Fibroblast of skin of abdomen (primary cell): ENCODE results near the gene CUL3. TPM values are rescaled to one million over a fixed set of nuclear protein-coding genes. Genes with fewer than 3 reads are reported as not detected.
"Not testable (repeated sequence)": the region's sequence is repeated elsewhere in the genome, so short reads cannot be mapped to it uniquely, and the experiment has no call there.

Experiments
- DNase-seq: peaks from one replicate; pipeline ENCODE4 v3.0.0-alpha.2; 2013
- polyA plus RNA-seq, 2 experiments: library from polyadenylated mRNA; unstranded; fragments of 120-200 nt; gene quantifications; one replicate each; pipeline ENCODE4 v1.2.1, GENCODE V29; 2013; ENCODE audit not compliant: insufficient read length in 2 of 2

The CUL3 gene
- 75.4 TPM for polyA plus RNA-seq (2013, experiment 1 of 2; ENCODE audit: insufficient read length)
- polyA plus RNA-seq (2013, experiment 2 of 2; ENCODE audit: insufficient read length): 75.1 TPM

DNA sequence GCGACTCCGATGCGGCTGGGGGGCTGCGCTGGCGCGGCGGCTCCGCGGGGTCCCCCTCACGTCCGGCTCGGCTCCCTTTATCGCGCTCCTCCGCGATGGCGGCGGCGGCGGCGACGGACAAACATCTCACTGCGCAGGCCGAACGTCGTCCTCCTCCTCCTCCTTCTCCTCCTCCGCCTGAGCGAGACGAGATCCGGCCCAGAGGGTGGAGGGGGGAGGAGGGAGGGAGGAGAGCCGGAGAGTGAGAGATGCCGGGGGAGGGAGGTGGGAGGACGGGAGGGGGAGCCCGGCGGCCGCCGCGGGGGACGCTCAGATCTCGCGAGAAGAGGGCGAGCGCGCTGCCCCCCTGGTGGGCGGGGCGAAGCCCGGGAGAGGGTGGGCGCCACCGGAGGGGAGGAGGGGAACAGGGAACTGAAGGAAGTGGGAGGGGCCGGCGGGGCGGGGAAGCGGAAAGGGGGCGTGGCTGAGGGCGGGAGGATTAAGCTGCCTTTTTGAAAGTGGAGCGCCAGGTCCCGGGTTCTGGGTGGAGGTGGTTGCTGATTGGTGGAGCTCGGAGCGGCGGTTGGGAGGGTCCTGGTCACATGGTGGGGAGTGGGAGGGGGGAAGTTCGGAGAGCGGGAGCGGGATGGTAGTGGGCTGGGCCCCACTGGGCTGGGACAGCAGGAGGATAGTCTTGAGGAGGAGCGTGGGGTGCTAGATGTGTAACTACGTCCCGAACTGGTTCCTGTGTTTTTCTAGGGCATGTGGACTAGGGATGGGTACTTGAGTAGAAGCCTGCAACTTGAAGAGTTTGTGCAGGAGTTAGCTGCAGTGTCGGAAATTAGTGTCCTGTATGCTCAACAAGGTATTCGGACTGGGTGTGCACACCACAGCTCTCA is at the start of gene CUL3:
CUL3 (minus strand) TSS at position 153 of the 878 bp plus-strand sequence. CDS start 354 bp downstream, outside the sequence.
- peak; percentile 98 for DNase-seq

DNA sequence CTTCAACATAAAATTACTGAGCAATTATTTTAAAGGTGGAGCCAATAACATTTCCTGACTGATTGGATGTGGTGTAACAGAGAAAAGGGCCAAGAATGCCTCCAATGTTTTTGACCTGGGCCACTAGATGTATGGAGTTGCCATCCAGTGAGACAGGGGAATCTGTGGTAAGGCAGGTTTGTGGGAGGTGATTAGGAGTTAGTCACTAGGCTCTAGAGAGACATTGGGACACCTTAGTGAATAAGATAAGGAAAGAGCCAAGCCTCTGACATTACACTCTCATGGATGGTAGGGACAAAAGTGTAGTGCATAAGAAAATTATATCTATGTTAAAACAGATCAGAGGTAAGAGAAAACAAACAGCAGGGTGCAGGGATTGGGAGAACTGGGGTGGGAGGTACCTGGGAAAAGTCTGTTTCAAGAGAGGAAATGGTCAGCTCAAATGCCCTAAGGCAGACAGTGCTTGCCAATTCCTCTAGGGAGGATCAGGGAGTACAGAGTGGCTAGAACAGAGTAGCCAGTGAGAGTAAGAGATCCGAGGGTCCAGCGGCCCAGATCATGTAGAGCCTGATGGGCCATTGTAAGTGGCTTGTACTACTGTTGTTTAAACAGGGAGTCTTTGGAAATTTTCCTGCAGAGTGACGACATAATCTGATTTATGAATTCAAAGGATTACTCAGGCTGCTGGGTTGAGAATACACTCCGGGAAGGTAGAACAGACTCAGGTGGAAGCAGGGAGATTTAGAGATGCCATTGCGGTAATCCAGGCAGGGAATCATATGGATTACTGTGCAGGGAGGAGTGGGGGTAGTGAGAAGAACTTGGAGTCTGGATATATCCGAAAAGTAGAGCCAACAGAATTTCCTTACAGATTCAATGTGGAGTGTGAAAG is 45.7 kb upstream of the CUL3 start:
- no peak for DNase-seq

DNA sequence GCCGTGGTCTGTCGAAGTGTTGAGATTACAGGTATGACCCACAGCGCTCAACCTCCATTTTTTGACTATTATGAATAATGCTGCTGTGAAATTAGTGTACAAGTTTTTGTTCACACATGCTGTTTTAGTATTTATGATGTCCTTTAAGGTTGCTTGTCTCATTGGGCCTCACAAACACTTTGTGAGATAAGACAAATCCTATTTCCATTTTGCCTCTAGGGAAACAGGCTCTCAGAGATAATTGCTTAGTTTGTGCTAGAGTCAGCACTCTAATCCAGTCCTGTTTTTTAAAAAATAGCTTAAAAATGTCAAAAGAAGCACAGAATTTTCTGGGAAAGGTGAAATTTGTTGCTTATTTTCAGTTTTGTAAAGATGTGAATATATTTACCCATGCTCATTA is 43.3 kb upstream of the CUL3 start:
- no peak for DNase-seq

DNA sequence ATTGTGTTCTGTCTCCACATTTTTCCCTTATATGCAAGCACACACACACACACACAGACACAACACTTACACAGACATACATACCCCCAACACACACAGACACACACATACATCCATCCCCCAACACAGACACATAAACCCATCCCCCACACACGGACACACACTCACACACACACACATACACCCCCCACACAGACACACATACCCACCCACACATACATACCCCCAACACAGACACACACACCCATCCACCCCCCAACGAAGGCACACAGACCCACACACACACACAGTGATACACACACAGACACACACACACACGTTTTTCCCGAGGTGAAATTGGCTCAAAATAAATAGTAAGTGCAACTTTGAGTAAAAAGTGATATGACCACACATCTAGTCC is 41.6 kb upstream of the CUL3 start:
- no peak for DNase-seq

DNA sequence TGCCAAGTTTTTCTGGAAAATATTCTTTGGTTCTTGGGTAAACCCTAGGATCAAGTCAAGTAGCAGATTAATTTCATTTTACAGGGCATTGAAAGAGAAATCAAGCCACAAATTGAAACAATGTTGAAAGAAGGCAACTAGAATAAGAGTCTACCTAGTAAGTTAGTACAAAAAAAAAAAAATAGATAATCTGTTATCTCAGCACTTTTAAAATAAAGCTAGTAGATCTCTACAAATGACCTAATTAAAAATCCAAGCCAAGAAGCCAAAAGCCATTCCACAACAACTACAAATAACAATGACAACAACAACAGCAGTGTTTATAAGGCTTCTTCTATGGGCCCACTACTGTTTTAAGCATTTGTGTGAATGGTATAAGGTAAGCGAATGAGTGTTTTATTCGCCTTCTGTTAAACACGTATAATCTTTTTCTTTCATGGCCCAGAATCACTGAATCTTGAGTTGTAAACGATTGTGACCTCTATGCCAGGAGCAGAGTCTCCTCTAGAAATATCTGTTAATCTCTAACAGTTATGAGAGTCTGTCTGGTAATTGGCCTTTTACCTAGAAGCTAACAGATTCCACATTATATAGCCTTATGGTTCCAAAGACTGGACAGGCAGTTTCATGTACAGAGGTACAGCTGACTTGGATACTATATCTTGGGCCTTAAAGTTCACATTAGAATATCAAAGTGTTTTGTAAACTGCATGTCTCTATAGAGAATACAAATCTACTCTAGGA is 28.6 kb upstream of the CUL3 start:
- DNase-seq: no peak

DNA sequence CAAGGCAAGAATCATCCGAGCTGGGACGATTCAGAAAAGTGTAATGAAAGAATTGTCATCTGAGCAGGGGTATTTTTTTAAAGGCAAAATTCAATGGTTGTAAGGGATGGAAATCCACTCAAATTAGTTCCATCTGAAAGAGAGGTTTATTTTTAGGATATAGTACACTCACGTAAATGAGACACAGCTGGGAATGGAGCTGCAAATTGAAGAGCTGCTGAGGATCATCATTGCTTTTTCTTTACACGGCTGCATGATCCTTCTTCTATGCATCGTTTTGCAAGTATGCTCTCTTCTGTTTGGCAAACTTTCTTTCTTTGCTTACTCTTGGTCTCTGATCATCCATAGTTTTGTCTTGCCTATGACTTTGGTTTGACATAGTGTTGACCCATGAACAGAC is 27.4 kb upstream of the CUL3 start:
- DNase-seq: peak; percentile 30

DNA sequence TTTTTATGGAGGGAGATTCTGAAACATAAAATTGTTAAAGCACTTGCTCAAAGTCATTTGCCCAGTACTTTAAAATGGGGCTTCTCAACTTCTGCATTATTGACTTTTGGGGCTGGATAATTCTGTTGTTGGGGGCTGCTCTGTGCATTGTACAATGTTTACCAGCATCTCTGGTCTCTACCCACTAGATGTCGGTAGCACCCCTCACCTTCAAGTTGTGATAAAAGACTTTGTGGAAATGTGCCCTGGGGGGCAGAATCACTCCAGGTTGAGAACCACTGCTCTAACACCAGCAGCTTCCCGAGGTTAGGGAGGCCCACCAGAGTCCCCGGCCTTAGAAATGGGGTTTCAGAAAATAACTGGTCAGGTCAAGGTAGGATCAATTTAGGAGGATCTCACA is 26.8 kb upstream of the CUL3 start:
- DNase-seq: no peak

DNA sequence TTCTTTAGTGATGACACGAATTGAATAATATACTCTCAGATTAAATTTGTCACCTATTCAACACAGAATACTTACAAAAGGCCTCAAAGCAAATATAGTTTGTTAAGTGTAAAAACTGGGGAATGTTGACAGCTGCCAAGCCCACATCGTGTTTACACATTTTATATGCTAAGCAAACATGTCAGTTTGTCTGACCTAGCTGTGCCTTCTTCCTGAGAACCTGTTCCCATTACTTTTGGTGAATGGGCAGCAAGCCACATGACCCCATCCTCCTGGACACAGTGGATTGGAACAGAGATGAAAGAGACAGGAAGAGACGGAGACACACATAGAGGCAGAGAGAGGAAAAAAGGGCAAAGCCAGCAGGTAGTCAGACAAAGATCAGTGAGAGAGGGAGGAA is 22.9 kb upstream of the CUL3 start:
- DNase-seq: no peak

DNA sequence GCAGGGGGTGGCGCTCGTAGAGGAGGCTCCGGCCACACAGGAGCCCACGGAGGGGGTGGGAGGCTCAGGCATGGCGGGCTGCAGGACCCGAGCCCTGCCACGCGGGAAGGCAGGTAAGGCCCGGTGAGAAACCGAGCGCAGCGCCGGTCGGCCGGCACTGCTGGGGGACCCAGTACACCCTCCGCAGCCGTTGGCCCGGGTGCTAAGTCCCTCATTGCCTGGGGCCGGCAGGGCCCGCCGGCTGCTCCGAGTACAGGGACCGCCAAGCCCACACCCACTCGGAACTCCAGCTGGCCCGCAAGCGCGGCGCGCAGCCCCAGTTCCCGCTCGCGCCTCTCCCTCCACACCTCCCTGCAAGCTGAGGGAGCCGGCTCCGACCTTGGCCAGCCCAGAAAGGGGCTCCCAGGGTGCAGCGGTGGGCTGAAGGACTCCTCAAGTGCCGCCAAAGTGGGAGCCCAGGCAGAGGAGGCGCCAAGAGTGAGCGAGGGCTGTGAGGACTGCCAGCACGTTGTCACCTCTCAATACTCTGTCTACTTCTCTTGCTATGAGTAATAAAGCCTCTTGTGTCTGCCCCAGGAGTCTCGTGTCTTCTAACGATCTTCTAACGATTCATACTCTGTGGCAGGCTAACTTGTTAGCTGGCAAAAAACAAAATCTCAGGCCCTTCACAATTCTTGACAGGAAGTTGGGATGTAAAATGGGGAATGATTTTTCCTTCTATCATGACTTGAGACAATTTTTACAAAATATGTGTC is 18.8 kb upstream of the CUL3 start:
- DNase-seq: not testable (repeated sequence)

DNA sequence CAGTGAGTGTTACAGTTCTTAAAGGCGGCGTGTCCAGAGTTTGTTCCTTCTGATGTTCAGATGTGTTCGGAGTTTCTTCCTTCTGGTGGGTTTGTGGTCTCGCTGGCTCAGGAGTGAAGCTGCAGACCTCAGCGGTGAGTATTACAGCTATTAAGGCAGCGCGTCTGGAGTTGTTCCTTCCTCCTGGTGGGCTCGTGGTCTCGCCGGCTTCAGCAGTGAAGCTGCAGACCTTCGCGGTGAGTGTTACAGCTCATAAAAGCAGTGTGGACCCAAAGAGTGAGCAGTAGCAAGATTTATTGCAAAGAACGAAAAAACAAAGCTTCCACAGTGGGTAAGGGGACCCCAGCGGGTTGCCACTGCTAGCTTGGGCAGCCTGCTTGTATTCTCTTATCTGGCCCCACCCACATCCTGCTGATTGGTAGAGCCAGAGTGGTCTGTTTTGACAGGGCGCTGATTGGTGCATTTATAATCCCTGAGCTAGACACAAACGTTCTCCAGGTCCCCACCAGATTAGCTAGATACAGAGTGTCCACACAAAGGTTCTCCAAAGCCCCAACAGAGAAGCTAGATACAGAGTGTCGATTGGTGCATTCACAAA is 17.7 kb upstream of the CUL3 start:
- not testable (repeated sequence) for DNase-seq

DNA sequence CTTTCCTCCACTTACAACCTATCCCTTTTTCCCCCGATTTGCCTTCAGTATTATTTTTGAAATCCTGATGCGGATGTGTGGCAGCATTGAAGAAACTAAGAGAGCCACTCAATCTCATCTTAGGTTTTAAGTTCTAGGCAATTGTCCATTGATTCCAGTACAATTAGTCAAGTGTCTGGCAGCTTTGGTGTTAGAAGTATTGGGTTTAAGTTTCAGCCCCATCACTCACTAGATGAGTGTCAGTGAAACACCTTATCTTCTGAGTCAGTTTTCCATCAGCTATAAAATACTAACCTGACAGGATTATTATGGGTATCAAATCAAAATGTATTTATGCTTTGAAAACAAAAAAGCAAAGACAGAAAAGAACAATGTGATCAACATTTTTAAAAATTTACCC is 16.8 kb upstream of the CUL3 start:
- DNase-seq: no peak

DNA sequence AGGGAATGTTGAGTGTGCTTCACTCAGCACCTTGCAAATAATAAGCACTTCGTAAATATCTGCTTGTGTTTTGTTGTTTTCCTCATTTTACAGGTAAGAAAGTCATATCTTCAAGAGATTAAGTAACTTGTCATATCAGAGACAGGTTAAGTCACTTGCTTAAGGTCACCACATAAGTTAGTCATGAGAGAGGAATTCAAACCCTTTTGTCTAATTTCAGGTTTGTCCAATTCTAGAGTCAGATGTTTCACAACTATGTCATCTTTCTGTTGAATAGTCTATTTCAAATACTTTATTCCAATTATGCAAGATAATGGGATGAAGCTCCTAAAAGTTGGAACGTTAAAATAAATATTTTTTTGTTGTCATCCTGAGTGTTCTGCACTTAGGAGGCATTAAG is 13.5 kb upstream of the CUL3 start:
- no peak for DNase-seq

DNA sequence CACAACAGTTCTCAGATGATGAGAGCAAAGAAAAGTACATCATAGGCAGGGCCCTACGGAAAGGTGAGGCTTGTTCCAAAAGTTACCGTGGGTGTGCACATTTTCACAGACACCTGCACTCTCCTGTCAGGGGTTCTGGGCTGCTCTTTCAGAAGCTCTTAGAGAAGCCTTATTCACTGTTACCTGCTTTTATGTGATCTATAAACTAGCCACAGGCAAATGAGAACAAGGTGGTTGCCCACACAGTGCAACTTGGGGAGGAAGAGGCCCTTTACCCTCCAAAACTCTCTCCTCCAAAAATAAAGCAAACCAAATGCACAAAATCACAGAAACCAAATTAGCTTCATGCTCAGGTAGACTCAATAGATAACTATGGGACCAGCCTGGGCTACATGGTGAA is 11.1 kb upstream of the CUL3 start:
- DNase-seq: no peak

DNA sequence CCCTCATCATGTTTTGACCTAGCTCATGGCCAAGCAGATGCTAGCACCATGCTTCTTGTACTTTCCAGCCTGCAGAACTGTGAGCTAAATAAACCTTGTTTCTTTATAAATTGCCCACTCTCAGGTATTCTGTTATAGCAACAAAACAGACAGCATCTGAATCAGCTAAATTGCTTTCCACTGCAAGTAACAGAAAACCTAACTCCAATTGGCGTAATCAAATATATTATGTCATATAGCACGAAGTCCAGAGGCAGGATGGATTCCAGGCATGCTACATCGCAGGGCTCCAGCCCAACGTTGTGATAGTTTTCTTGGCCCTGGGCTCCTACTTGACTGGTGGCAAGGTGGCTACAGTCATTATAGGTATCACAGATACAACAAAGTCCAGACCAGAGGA is 10.4 kb upstream of the CUL3 start:
- DNase-seq: no peak

DNA sequence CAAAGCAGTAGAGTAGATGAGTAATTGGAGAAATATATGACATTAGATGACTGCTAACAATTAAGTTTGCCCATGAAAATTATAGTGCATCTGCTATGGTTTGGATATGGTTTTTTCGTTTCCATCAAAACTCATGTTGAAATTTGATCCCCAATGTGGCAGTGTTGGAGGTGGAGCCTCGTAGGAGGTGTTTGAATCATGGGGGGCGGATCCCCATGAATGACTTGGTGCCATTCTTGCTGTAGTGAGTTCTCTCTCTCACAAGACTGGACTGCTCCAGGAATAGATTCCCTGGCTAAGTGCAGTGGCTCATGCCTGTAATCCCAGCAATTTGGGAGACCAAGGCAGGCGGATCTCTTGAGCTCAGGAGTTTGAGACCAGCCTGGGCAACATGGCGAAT is 9.7 kb upstream of the CUL3 start:
- no peak for DNase-seq

DNA sequence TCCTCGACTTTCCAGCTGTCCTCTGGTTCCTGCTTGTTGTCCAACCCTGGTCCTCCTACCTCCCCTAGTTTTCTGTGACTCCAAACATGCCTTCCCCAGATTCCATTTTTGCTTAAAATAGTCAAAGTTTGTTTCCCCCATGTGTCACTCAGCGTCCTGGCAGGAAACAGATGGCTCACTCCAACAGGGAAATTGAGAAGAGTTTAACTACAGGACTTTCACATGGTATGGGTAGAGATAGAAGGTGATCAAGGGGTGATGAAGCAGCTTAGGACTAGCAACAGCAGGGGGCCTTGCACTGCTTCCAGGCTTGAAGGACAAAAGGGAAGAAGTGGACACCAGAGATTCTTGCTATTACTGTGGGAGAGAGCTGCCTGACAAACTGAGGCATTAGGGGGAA is 6.1 kb upstream of the CUL3 start:
- DNase-seq: no peak

DNA sequence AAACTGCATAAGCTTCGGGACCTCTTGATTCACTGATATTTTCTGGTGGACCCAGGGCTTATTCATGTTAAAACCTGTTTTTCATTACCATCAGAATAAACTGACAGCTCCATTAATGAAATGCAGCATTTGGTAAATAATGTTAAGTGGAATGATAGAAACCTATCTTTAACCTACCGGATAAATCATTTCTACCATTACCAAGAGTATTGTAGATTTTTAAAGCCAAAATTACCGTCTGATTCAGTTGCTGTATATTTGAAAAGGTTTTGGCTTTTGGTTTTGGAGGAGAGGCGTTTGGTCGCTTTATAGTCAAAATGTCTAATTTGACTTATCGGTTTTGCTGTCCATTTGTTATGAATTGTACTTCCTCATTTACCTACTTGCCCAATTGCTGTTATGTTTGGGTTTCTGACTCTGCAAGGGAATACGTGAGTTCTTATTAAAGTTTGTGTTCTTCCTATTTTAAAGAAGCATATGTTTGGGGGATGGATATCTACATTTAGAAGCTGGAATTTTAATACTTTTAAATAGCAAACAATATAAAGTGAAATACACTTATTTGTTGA is 1.0 kb upstream of the CUL3 start:
- no peak for DNase-seq

DNA sequence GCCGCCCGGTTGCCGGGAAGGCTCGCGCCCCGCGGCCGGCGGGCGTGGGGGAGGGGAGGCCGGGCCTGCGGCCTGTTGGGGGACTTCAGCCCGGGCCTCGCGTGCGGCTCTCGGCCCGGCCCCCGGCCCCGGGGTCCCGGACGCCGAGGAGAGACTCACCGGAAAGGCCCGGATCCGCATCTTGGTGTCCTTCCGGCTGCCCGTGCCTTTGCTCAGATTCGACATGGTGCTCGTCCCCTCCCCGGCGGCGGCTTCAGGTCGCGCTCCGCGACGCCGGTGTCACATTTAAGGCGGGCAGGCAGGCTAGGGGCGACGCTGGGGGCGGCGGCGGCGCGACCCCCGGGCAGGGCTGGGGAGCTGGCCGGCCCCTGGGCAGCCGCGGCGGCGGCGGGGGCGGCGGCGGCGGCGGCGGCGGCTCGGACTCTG is 365 bp downstream of the CUL3 start:
- DNase-seq: peak; percentile 43

DNA sequence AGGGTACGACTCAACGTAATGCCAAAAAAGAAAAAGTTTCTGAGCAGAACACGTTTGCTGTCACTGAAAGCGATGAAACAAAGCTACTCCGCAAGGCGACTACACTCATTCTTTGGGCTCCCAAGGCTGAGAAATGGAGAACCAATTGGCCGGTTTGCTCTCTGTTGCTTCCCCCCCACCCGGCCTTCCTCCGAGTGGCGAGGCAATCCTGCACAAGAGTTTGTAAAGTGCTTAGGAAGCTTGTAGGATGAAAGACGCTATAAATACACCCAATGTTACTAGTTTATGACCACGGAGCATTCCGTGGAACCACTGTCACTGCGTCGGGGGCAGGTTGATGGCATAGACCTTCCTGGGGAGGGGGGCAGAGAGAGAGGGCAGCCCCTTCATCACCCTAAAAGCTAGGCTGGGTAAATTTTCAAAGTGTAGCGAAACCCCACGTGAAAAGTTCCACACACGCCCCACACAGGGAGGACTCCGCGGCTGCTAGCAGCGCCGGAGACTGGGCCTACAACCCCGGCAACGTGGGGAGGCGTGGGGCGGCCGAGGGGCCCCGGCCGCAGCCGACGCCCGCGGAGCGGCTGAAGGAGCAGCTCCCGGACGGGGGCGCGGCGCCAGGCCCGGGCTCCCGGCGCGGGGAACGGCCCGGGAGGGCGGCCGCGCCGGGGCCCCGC is 915 bp downstream of the CUL3 start:
- peak; percentile 20 for DNase-seq

DNA sequence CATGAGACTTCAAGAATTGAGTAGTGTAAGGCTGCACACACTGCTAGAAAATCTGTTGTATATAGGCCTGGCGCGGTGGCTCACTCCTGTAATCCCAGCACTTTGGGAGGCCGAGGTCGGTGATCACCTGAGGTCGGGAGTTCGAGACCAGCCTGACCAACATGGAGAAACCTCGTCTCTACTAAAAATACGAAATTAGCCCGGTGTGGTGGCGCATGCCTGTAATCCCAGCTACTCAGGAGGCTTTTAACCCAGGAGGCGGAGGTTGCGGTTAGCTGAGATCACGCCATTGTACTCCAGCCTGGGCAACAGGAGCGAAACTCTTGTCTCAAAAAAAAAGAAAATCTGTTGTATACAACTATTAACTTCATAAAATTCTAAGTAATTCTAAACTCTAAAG is 2.1 kb downstream of the CUL3 start:
- DNase-seq: not testable (repeated sequence)

DNA sequence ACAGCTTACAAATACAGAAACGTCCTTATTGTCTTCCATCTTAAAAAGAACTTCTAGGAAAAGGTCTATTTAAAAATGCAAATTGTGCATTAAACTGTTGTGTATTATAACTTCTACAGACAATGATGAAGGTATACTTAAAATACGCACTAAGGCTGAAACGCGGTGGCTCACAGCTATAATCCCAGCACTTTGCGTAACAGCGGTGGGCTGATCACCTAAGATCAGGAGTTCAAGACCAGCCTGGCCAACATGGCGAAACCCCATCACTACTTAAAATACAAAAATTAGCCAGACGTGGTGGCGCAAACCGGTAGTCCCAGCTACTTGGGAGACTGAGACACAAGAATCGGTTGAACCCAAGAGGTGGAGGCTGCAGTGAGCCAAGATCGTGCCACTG is 4.9 kb downstream of the CUL3 start:
- no peak for DNase-seq
